Liver (tissue), 9 donors: ENCODE data around the gene DHX16. TPM values are rescaled to one million over a fixed set of nuclear protein-coding genes. Genes with fewer than 3 reads are reported as not detected.

Experiments
- DNase-seq: peaks from one replicate; pipeline ENCODE4 v3.0.0-alpha.2; 2017; ENCODE audit warnings: low spot score
- H3K27ac ChIP-seq, 2 donors: one replicate each; pipeline ENCODE4 v1.7.0; 2013; ENCODE audit warnings: inconsistent platforms in 2 of 2, low read length in 2 of 2, control low read depth in 1 of 2, low read depth in 1 of 2, mild to moderate bottlenecking in 1 of 2
- H3K27me3 ChIP-seq, 4 donors: one replicate each; pipeline versions ENCODE4 v1.6.1 to v1.7.0; 2013; ENCODE audit warnings: low read length in 3 of 4, inconsistent platforms in 1 of 4, mild to moderate bottlenecking in 1 of 4, moderate library complexity in 1 of 4; ENCODE audit not compliant: control insufficient read depth in 4 of 4, insufficient read depth in 4 of 4
- H3K36me3 ChIP-seq, 4 donors: one replicate each; pipeline versions ENCODE4 v1.6.1 to v1.7.0; 2013; ENCODE audit warnings: low read length in 3 of 4, mild to moderate bottlenecking in 3 of 4, low read depth in 1 of 4, moderate library complexity in 1 of 4; ENCODE audit not compliant: control insufficient read depth in 4 of 4, insufficient read depth in 3 of 4
- H3K4me1 ChIP-seq, 4 donors: one replicate each; pipeline versions ENCODE4 v1.6.1 to v1.7.0; 2013; ENCODE audit warnings: low read length in 3 of 4, mild to moderate bottlenecking in 3 of 4, moderate library complexity in 1 of 4; ENCODE audit not compliant: control insufficient read depth in 4 of 4, insufficient read depth in 4 of 4
- H3K4me3 ChIP-seq, 3 donors: one replicate each; pipeline versions ENCODE4 v1.6.1 to v1.7.0; 2013; ENCODE audit warnings: low read length in 3 of 3, control low read depth in 1 of 3, low read depth in 1 of 3, mild to moderate bottlenecking in 1 of 3
- H3K9ac ChIP-seq, 2 donors: one replicate each; pipeline ENCODE4 v1.7.0; 2013; ENCODE audit warnings: low read length in 2 of 2, mild to moderate bottlenecking in 2 of 2, moderate library complexity in 2 of 2, control low read depth in 1 of 2, low read depth in 1 of 2
- H3K9me3 ChIP-seq, 4 donors: one replicate each; pipeline versions ENCODE4 v1.6.1 to v1.7.0; 2013; ENCODE audit warnings: low read length in 3 of 4; ENCODE audit not compliant: control insufficient read depth in 4 of 4
- EGR1 ChIP-seq, 2 donors: IDR thresholded peaks; 2 replicates each; pipeline ENCODE4 v1.6.1; 2016 to 2018; ENCODE audit warnings: antibody characterized with exemption in 2 of 2, low read depth in 2 of 2
- FOXA1 ChIP-seq: IDR thresholded peaks from 2 replicates; pipeline ENCODE4 v1.6.1; 2016; ENCODE audit warnings: antibody characterized with exemption
- FOXA2 ChIP-seq: IDR thresholded peaks from 2 replicates; pipeline ENCODE4 v1.6.1; 2016; ENCODE audit warnings: antibody characterized with exemption
- HNF4A ChIP-seq, 2 donors: conservative IDR thresholded peaks; 2 replicates each; pipeline ENCODE4 v1.6.1; 2016; ENCODE audit warnings: antibody characterized with exemption in 2 of 2, mild to moderate bottlenecking in 2 of 2
- HNF4G ChIP-seq: IDR thresholded peaks from 2 replicates; pipeline ENCODE4 v1.6.1; 2016; ENCODE audit warnings: antibody characterized with exemption
- JUND ChIP-seq, 2 donors: IDR thresholded peaks; 2 replicates each; pipeline ENCODE4 v1.6.1; 2016; ENCODE audit warnings: antibody characterized with exemption in 2 of 2
- REST ChIP-seq: IDR thresholded peaks from 2 replicates; pipeline ENCODE4 v1.6.1; 2016; ENCODE audit warnings: antibody characterized with exemption, mild to moderate bottlenecking
- RXRA ChIP-seq, 2 donors: IDR thresholded peaks; 2 replicates each; pipeline ENCODE4 v1.6.1; 2017 to 2018; ENCODE audit warnings: antibody characterized with exemption in 2 of 2, mild to moderate bottlenecking in 1 of 2
- SP1 ChIP-seq: IDR thresholded peaks from 2 replicates; pipeline ENCODE4 v1.6.1; 2018; ENCODE audit warnings: antibody characterized with exemption, mild to moderate bottlenecking
- TAF1 ChIP-seq: conservative IDR thresholded peaks from 2 replicates; pipeline ENCODE4 v1.6.1; 2016; ENCODE audit warnings: antibody characterized with exemption, mild to moderate bottlenecking
- YY1 ChIP-seq: IDR thresholded peaks from 2 replicates; pipeline ENCODE4 v1.6.1; 2016; ENCODE audit warnings: antibody characterized with exemption, mild to moderate bottlenecking
- WGBS: extraction: QIAGEN DNeasy Blood & Tissue Kit; methylation state at CpG from one replicate; pipeline ENCODE4 v1.1.7; 2013; 5-methylcytosine and 5-hydroxymethylcytosine counted together
- polyA plus RNA-seq, 2 donors: library from polyadenylated mRNA; stranded (reverse) in 1 of 2; unstranded in 1 of 2; fragments of 200-250 nt in 1 of 2; fragments of >200 nt in 1 of 2; fragmentation: Nextera tagmentation in 1 of 2; extraction: Ambion mirVana in 1 of 2; gene quantifications; one replicate each; pipeline versions ENCODE4 v1.2.1 to v1.2.3, GENCODE V29; 2013 to 2015
- total RNA-seq, 2 donors: library from RNA; depleted of rRNA; stranded (reverse); fragments of >200 nt; gene quantifications; one replicate each; pipeline ENCODE4 v1.2.3, GENCODE V29; 2014
- TF ChIP-seq, protein P1 (sequence below): IDR thresholded peaks from 2 replicates; pipeline ENCODE4 v1.6.1; 2016; ENCODE audit warnings: antibody characterized with exemption
- TF ChIP-seq, protein P2 (sequence below): IDR thresholded peaks from 2 replicates; pipeline ENCODE4 v1.6.1; 2016; ENCODE audit warnings: antibody characterized with exemption
- donor health status: healthy.
- donor health status: healthy.
- donor health status: healthy.
- donor health status: healthy.
- donor health status: healthy.

Gene DHX16
- total and polyA plus RNA-seq, 4 donors = 10.1 to 23.9 (median 17.4) TPM

DNA sequence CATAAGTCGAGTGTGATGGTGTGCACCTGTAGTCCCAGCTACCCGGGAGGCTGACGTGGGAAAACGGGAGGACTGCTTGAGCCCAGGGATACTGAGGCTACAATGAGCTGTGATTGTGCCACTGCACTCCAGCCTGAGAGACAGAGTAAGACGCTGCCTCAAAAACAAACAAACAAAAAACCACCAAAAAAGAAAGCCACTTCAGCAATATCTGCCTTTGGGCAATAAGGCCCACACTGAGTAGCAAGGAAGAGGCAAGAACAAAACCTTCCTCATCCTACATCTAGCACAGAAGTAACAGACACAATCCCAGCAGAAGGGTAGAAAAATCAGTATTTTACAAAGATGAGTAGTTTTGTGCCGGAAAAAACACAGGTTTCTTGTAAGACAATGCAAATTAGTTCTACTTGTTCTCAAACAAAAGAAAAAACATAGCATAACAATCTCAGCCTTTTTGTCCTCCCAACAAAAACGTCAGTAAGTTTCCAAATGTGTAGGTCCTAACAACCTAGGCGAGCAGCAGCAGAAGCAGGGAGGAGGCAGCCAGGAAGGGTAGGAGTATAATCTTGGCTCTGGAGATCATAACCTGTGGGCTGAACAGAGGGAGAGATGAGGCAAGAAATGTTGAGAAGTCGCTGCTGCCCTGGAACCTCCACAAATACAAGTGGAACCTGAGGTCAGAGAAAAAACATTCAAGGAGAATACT is 61.5 kb downstream of the DHX16 start:
- peaks cover 2 to 23% (median 7%) of the 10 kb centered on the region in 4 donors for H3K4me1 ChIP-seq

DNA sequence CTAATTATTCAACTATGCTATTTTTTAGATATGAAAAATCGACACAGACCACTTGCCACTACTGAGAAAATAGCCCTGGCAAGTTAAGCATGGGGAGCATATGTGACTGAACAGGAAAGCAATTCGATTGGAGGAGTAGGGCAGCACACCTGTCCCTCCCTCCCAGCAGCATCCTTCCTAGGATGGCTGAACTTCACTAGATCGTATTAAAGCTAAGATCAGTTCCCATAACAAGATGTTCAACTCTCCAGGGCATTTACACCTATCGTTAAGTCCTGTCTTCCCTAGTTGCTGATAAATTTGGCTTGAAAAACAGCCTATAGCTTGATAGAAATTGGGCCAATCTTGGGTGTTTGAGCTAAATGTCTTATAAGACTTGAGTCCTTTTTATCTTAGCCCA is 62.7 kb downstream of the DHX16 start:
- H3K9ac ChIP-seq = no peak overlapping the region
- peaks cover 2 to 23% (median 7%) of the 10 kb centered on the region in 4 donors for H3K4me1 ChIP-seq
- no peaks in the 10 kb centered on the region for H3K9me3 ChIP-seq
- H3K4me3 ChIP-seq = no peak overlapping the region
- 87% methylated on average over 4 of the region's 4 CpGs for WGBS
- H3K27me3 ChIP-seq = no peaks in the 10 kb centered on the region
- peaks cover 15 to 45% (median 36%) of the 10 kb centered on the region in 4 donors for H3K36me3 ChIP-seq
- H3K27ac ChIP-seq = no peak overlapping the region
- no peak for DNase-seq
- TF ChIP-seq, protein P1, sequence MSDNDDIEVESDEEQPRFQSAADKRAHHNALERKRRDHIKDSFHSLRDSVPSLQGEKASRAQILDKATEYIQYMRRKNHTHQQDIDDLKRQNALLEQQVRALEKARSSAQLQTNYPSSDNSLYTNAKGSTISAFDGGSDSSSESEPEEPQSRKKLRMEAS = no peak

More for the DNA sequence above, 61.5 kb downstream of the DHX16 start:
- DNase-seq = no peak
- Histone ChIP-seq H3K9ac (no peak overlapping the region), H3K27ac (no peak overlapping the region), H3K27me3 (no peaks in the 10 kb centered on the region), H3K9me3 (no peaks in the 10 kb centered on the region), H3K4me3 (no peak overlapping the region), H3K36me3 (peaks cover 7 to 34% (median 30%) of the 10 kb centered on the region in 4 donors)
- WGBS = 75% methylated on average over 9 of the region's 9 CpGs
- TF ChIP-seq RXRA (IDR thresholded peaks at IDR 0.05) (no peak), EGR1 (IDR thresholded peaks at IDR 0.05; ENCODE audit: low read depth in 2 of 2) (no peak), SP1 (no peak), FOXA2 (no peak), JUND (IDR thresholded peaks at IDR 0.05) (no peak), YY1 (no peak), TAF1 (no peak), REST (no peak), HNF4A (conservative IDR thresholded peaks at IDR 0.05) (no peak), HNF4G (no peak)
- TF ChIP-seq, protein P2, sequence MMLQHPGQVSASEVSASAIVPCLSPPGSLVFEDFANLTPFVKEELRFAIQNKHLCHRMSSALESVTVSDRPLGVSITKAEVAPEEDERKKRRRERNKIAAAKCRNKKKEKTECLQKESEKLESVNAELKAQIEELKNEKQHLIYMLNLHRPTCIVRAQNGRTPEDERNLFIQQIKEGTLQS = no peak

DNA sequence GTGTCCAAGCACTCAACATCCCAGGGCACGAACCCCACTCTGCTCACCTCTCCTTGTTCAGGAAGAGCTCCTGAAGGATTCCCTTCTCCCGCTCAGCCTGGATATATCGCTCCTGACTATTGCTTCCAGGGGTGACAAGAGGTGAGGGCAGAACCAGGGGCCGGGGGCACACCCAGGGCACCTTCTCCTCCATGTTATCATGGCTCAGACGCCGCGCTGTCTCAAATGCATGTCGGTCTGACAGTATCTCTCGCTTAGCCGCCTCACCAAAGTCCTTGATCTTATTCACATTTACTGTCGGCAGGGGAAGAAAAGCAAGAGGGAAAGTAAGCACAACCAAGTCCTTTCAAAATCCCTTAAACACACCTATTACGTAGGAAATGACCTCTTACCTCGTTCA is 68.8 kb downstream of the DHX16 start:
- DNase-seq = no peak
- Histone ChIP-seq H3K27me3 (no peaks in the 10 kb centered on the region), H3K9me3 (no peaks in the 10 kb centered on the region), H3K4me3 (no peak overlapping the region), H3K27ac (no peak overlapping the region), H3K36me3 (peaks cover 34 to 81% (median 70%) of the 10 kb centered on the region in 4 donors), H3K4me1 (no peaks in the 10 kb centered on the region), H3K9ac (no peak overlapping the region)
- WGBS = 93% methylated on average over 13 of the region's 13 CpGs
- no peak for TF ChIP-seq FOXA1
- TF ChIP-seq, protein P2 = no peak
- TF ChIP-seq EGR1 (IDR thresholded peaks at IDR 0.05; ENCODE audit: low read depth in 2 of 2) = no peak
- TF ChIP-seq, protein P1 = no peak

Other genes starting within 250 kb of the DHX16 start
- gene HLA-E, start 183.5 kb downstream of the DHX16 start, total RNA-seq = 100 to 1,000 TPM; 133 to 236 TPM
- gene HLA-E, start 183.5 kb downstream of the DHX16 start, polyA plus RNA-seq = 100 to 1,000 TPM; 177 to 258 TPM
- gene GNL1, start 116.5 kb downstream of the DHX16 start, total RNA-seq = 10 to 100 TPM; 12.3 to 14.0 TPM
- gene GNL1, start 116.5 kb downstream of the DHX16 start, polyA plus RNA-seq = 10 to 100 TPM; 10.1 to 18.2 TPM
- 1 to 10 TPM; 2.1 to 2.3 TPM for gene PRR3, start 115.7 kb downstream of the DHX16 start, total RNA-seq
- 1 to 10 TPM; 2.5 to 3.2 TPM for gene PRR3, start 115.7 kb downstream of the DHX16 start, polyA plus RNA-seq
- 10 to 100 TPM; 20.4 to 33.9 TPM for gene ABCF1, start 101.6 kb downstream of the DHX16 start, total RNA-seq
- 10 to 100 TPM; 25.0 to 27.2 TPM for gene ABCF1, start 101.6 kb downstream of the DHX16 start, polyA plus RNA-seq
- gene PPP1R10, start 55.8 kb downstream of the DHX16 start, total RNA-seq = 10 to 100 TPM; 11.1 to 21.1 TPM
- 10 to 100 TPM; 14.1 to 14.2 TPM for gene PPP1R10, start 55.8 kb downstream of the DHX16 start, polyA plus RNA-seq
- gene MRPS18B, start 55.2 kb downstream of the DHX16 start, total RNA-seq = 10 to 100 TPM; 50.5 to 58.6 TPM
- gene MRPS18B, start 55.2 kb downstream of the DHX16 start, polyA plus RNA-seq = 10 to 100 TPM; 80.2 to 81.9 TPM
- gene ATAT1, start 46.1 kb downstream of the DHX16 start, total RNA-seq = 1 to 10 TPM; 2.1 to 3.3 TPM
- 1 to 10 TPM; 2.6 to 5.4 TPM for gene ATAT1, start 46.1 kb downstream of the DHX16 start, polyA plus RNA-seq
- 1 to 10 TPM; 2.0 to 8.9 TPM for gene C6orf136, start 25.9 kb downstream of the DHX16 start, total RNA-seq
- gene C6orf136, start 25.9 kb downstream of the DHX16 start, polyA plus RNA-seq = 10 to 100 TPM; 10.8 to 12.0 TPM
- gene PPP1R18, start 13.6 kb upstream of the DHX16 start, total RNA-seq = 10 to 100 TPM; 11.4 to 11.5 TPM
- gene PPP1R18, start 13.6 kb upstream of the DHX16 start, polyA plus RNA-seq = 10 to 100 TPM in 1 of 2 donors, 1 to 10 TPM in 1; 7.4 to 17.4 TPM
- gene NRM, start 18.0 kb upstream of the DHX16 start, total RNA-seq = 1 to 10 TPM in 1 of 2 donors, under 1 TPM in 1; 0.59 to 2.3 TPM
- gene NRM, start 18.0 kb upstream of the DHX16 start, polyA plus RNA-seq = 1 to 10 TPM; 2.4 to 3.3 TPM
- gene MDC1, start 44.3 kb upstream of the DHX16 start, total RNA-seq = 10 to 100 TPM in 1 of 2 donors, 1 to 10 TPM in 1; 9.0 to 15.5 TPM
- gene MDC1, start 44.3 kb upstream of the DHX16 start, polyA plus RNA-seq = 1 to 10 TPM; 5.9 to 7.7 TPM
- 100 to 1,000 TPM; 197 to 533 TPM for gene TUBB, start 47.3 kb upstream of the DHX16 start, total RNA-seq
- gene TUBB, start 47.3 kb upstream of the DHX16 start, polyA plus RNA-seq = 100 to 1,000 TPM; 115 to 224 TPM
- 10 to 100 TPM; 38.6 to 60.5 TPM for gene FLOT1, start 69.7 kb upstream of the DHX16 start, total RNA-seq
- gene FLOT1, start 69.7 kb upstream of the DHX16 start, polyA plus RNA-seq = 10 to 100 TPM; 58.4 to 99.8 TPM
- 1 to 10 TPM; 1.3 to 6.5 TPM for gene IER3, start 71.5 kb upstream of the DHX16 start, total RNA-seq
- gene IER3, start 71.5 kb upstream of the DHX16 start, polyA plus RNA-seq = 1 to 10 TPM; 6.9 to 8.1 TPM
- 1 to 10 TPM; 4.0 to 5.3 TPM for gene DDR1, start 211.5 kb upstream of the DHX16 start, total RNA-seq
- gene DDR1, start 211.5 kb upstream of the DHX16 start, polyA plus RNA-seq = 1 to 10 TPM; 1.2 to 4.8 TPM
- gene GTF2H4, start 235.2 kb upstream of the DHX16 start, total RNA-seq = 10 to 100 TPM; 11.0 to 13.6 TPM
- gene GTF2H4, start 235.2 kb upstream of the DHX16 start, polyA plus RNA-seq = 10 to 100 TPM in 1 of 2 donors, 1 to 10 TPM in 1; 6.2 to 15.8 TPM
- gene VARS2, start 241.2 kb upstream of the DHX16 start, total RNA-seq = 10 to 100 TPM; 10.2 to 23.3 TPM
- gene VARS2, start 241.2 kb upstream of the DHX16 start, polyA plus RNA-seq = 10 to 100 TPM in 1 of 2 donors, 1 to 10 TPM in 1; 9.4 to 22.4 TPM